D721Med (cell line): ENCODE results near the gene SPEF2.

ENCODE experiments used
- DNase-seq: peaks from one replicate; pipeline ENCODE4 v3.0.0; 2011; ENCODE audit warnings: low spot score; ENCODE audit not compliant: insufficient read length
- FAIRE-seq: peaks from 2 replicates; lab custom pipeline; 2011; peaks lifted over from hg19 to GRCh38; lab: Jason Lieb, UNC
- CTCF ChIP-seq: IDR thresholded peaks from 2 replicates; pipeline ENCODE4 v1.5.1; 2012; ENCODE audit warnings: mild to moderate bottlenecking, control low read depth; ENCODE audit not compliant: insufficient read depth; ENCODE audit errors: missing control alignments

The SPEF2 gene

GRCh38 chr5:35626553-35626952 lies 8.9 kb downstream of the SPEF2 start:
- no peak for TF ChIP-seq CTCF
- DNase-seq: no peak
- no peak for FAIRE-seq

- FAIRE-seq: no peak
- no peak for DNase-seq
- no peak for TF ChIP-seq CTCF
These were observed 16.7 kb downstream of the SPEF2 start for GRCh38 chr5:35634326-35634725.

GRCh38 chr5:35640623-35641022 lies 23.0 kb downstream of the SPEF2 start:
- no peak for TF ChIP-seq CTCF
- DNase-seq: no peak
- FAIRE-seq: no peak

- no peak for FAIRE-seq
- no peak for TF ChIP-seq CTCF
- no peak for DNase-seq
These were observed 26.9 kb downstream of the SPEF2 start for GRCh38 chr5:35644543-35644942.

GRCh38 chr5:35647128-35647527 lies 29.5 kb downstream of the SPEF2 start:
- no peak for FAIRE-seq
- no peak for DNase-seq
- TF ChIP-seq CTCF: no peak

- FAIRE-seq (no peak), DNase-seq (no peak)
- TF ChIP-seq CTCF: no peak
These were observed 30.0 kb downstream of the SPEF2 start for GRCh38 chr5:35647712-35648111.

- no peak for TF ChIP-seq CTCF
- DNase-seq (no peak), FAIRE-seq (no peak)
These were observed 33.5 kb downstream of the SPEF2 start for GRCh38 chr5:35651002-35651756.
